Subcutaneous abdominal adipose tissue (tissue), 5 donors: Measurements from ENCODE around the gene USP32.
"Not testable (repeated sequence)": the region's sequence is repeated elsewhere in the genome, so short reads cannot be mapped to it uniquely, and the experiment has no call there.

Experiments
- H3K27ac ChIP-seq: one replicate; pipeline ENCODE4 v1.7.0; 2013; ENCODE audit warnings: low read depth, mild to moderate bottlenecking, inconsistent platforms, low read length, moderate library complexity
- H3K27me3 ChIP-seq, 5 donors: one replicate each; pipeline ENCODE4 v1.7.0; 2013; ENCODE audit warnings: low read length in 5 of 5, inconsistent platforms in 1 of 5; ENCODE audit not compliant: control insufficient read depth in 5 of 5, insufficient read depth in 4 of 5
- H3K36me3 ChIP-seq, 5 donors: one replicate each; pipeline ENCODE4 v1.7.0; 2013; ENCODE audit warnings: low read length in 5 of 5; ENCODE audit not compliant: control insufficient read depth in 5 of 5, insufficient read depth in 5 of 5
- H3K4me1 ChIP-seq, 5 donors: one replicate each; pipeline ENCODE4 v1.7.0; 2013; ENCODE audit warnings: low read length in 5 of 5, mild to moderate bottlenecking in 3 of 5, moderate library complexity in 1 of 5; ENCODE audit not compliant: control insufficient read depth in 5 of 5, insufficient read depth in 5 of 5
- H3K4me3 ChIP-seq, 5 donors: one replicate each; pipeline ENCODE4 v1.7.0; 2013; ENCODE audit warnings: low read length in 5 of 5, low read depth in 1 of 5
- H3K9ac ChIP-seq, 5 donors: one replicate each; pipeline ENCODE4 v1.7.0; 2013; ENCODE audit warnings: low read length in 5 of 5, mild to moderate bottlenecking in 4 of 5, moderate library complexity in 3 of 5
- H3K9me3 ChIP-seq, 5 donors: one replicate each; pipeline ENCODE4 v1.7.0; 2013; ENCODE audit warnings: low read length in 5 of 5; ENCODE audit not compliant: control insufficient read depth in 5 of 5
- donor health status: healthy.
- donor health status: healthy.
- donor health status: healthy.
- donor health status: healthy.
- donor health status: healthy.

The USP32 gene

DNA sequence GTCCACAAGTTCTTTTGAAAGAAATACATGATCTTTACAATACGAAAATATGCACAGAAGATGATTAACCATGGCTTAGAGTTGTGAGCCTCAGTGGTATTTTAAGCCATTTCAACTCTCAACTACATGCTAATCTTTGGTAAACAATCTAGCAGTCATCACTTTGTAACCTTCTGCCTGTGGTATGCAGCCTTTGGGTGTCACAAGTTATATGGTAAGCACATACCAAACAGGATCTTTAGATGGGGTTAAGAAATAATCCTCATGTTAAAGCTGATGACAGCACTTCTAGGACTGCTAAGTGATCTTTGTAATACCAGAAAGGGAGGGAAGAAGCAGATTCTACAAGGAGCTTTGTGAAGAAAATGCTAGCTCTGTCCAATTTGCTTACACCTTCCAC, 167.9 kb downstream of the USP32 start:
- Histone ChIP-seq H3K9me3 (no peaks in the 10 kb centered on the region), H3K27me3 (no peaks in the 10 kb centered on the region), H3K9ac (no peak overlapping the region), H3K36me3 (peaks cover 24 to 42% (median 27%) of the 10 kb centered on the region in 5 donors), H3K27ac (no peak overlapping the region), H3K4me1 (no peaks in the 10 kb centered on the region), H3K4me3 (no peak overlapping the region)

DNA sequence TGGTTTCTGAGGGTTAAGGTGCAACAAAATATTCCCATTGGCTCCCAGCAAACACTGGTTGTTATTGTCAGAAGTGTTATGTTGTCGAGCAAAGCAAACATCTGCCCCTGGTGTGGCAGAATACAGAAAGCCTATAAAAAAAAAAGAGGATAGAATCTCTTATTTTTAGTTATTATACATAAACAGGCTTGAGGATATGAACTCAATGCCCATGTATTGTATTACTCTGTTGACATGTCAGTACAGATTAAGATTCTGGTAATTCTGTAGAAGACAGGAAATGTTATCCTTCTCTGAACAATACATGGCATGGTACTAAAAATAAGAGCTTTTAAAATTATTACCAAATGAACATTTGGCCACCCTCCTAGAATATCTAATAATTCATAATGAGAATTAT, 168.5 kb downstream of the USP32 start:
- peaks cover 24 to 42% (median 30%) of the 10 kb centered on the region in 5 donors for H3K36me3 ChIP-seq

DNA sequence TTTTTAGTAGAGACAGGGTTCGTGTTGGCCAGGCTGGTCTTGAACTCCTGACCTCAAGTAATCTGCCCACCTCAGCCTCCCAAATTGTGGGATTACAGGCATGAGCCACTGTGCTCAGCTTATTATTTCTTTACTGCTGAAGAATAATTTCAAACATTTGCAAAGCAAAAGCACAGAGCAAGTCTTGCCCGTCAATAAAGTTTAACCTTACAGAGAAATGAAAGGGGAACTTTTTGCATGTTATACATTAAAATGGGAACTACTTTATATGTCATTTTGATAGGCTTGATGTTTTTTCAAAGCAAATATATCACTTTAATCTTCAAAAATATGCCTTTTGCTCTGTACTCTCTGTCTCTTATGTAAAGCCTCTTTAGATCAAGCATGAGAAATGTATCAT, 173.2 kb downstream of the USP32 start:
- not testable (repeated sequence) for H3K27ac ChIP-seq, H3K9ac ChIP-seq, H3K4me1 ChIP-seq, H3K4me3 ChIP-seq, H3K27me3 ChIP-seq, H3K9me3 ChIP-seq
- peaks cover 11 to 20% (median 15%) of the 10 kb centered on the region in 5 donors for H3K36me3 ChIP-seq

More for the DNA sequence above, 168.5 kb downstream of the USP32 start:
- no peak overlapping the region for H3K27ac ChIP-seq
- H3K27me3 ChIP-seq = no peaks in the 10 kb centered on the region
- no peak overlapping the region for H3K4me3 ChIP-seq
- no peaks in the 10 kb centered on the region for H3K9me3 ChIP-seq
- no peaks in the 10 kb centered on the region for H3K4me1 ChIP-seq
- H3K9ac ChIP-seq = no peak overlapping the region

DNA sequence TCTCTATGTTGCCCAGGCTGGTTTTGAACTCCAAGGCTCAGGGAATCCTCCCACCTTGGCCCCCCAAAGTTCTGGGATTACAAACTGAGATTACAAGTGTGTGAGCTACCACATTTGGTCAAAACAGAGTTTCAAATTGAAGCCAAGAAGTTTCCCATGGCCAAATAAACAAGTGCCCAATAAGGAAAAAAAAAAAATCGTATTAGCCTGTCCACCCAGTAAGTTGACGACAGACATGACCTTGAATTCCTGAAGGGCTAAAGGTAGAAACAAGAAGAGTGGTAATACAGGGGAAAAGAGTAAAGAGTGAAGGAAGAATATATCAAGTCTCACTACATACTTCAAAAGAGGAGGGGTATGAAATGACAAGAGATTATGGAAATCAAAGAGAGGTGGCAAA, 176.0 kb downstream of the USP32 start:
- not testable (repeated sequence) for H3K9ac ChIP-seq, H3K27me3 ChIP-seq, H3K9me3 ChIP-seq, H3K27ac ChIP-seq, H3K4me1 ChIP-seq, H3K36me3 ChIP-seq, H3K4me3 ChIP-seq

DNA sequence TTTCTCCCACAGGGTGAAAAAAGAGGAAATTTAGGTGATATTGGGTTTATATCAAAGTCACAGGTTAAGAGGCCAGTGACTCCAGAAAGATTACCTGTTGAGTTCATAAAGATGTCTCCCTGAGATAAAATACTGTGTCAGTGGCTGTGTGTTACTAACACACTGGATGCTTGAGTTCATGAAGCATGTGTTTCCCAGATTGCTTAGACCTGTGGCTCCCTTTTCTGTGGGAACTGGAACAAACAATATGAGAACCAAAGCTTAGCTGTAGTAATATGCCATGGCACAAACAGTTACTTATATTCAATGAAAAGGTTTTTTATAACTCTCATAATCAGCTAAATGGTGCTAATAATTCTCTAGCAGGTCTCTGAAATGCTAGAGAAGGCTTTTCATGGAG, 180.7 kb downstream of the USP32 start:
- H3K4me1 ChIP-seq, H3K9ac ChIP-seq, H3K27ac ChIP-seq, H3K4me3 ChIP-seq, H3K36me3 ChIP-seq, H3K27me3 ChIP-seq, H3K9me3 ChIP-seq: not testable (repeated sequence)

DNA sequence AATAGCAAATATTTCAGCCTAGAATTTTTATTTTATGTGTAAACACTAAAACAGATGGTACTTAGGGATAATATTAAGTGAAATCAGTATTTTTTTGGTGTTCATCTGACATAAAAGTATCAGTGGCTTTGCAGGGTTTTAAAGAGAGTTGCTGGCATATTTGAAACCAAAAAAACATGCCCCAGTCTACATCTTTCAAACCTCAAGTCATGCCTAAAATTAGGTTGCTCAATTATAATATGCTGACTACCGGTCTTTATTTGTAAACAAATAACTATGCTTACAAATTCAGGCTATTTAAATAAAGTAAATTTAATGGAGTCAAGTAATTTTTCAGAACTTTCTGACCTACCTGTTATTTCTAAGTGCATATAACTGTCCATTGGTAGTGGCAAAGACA, 183.6 kb downstream of the USP32 start:
- not testable (repeated sequence) for H3K36me3 ChIP-seq, H3K27ac ChIP-seq, H3K9ac ChIP-seq, H3K4me3 ChIP-seq, H3K9me3 ChIP-seq, H3K27me3 ChIP-seq, H3K4me1 ChIP-seq

DNA sequence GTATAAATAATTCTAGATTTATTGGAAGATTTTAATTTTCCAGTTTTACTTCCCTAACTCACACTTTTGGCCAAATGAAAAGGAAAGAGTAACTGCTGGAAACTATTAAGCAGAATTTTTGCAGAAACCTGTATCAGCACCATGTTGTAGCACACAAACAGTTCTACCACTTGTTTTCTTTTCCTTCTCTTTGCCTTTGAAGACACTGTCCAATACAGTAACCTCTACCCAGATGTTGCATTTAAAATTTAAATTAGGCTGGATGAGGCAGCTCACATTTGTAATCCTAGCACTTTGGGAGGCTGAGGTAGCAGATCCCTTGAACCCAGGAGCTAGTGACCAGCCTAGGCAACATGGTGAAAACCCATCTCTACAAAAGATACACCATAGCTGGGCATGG, 186.2 kb downstream of the USP32 start:
- H3K4me3 ChIP-seq, H3K4me1 ChIP-seq, H3K27ac ChIP-seq, H3K9ac ChIP-seq, H3K9me3 ChIP-seq, H3K27me3 ChIP-seq, H3K36me3 ChIP-seq: not testable (repeated sequence)

DNA sequence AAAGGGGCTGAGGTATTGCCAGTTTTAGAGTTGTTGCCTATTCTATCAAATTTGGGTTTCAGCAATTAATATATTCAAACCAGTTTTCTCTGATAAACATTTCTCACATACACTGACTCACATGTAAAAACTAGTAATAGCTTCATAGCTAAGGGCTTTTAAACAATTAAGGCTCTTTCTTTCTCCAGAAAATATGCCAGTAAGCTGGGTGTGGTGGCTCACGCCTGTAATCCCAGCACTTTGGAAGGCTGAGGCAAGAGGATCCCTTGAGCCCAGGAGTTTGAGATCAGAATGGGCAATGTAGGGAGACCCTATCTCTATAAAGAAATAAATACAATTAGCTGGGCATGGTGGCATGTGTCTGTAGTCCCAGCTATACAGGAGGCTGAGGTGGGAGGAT, 193.3 kb downstream of the USP32 start:
- H3K9ac ChIP-seq, H3K9me3 ChIP-seq, H3K4me3 ChIP-seq, H3K27ac ChIP-seq, H3K27me3 ChIP-seq, H3K4me1 ChIP-seq: not testable (repeated sequence)
- H3K36me3 ChIP-seq = peaks cover 8 to 32% (median 17%) of the 10 kb centered on the region in 5 donors

DNA sequence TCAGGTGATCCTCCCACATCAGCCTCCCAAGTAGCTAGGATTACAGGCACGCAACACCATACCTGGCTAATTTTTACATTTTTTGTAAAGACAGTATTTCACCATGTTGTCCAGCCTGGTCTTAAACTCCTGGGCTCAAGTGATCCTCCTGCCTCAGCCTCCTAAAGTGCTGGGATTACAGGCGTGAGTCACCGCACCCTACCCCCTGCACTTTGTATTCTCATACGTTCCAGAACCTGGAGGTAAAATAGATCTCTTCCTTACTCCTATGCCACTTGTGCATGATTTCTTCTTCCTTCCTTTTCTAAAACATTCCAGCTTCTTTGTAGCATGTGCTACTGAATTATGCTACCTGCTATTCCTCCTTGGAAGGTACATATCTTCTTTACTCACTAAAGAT, 197.8 kb downstream of the USP32 start:
- not testable (repeated sequence) for H3K27me3 ChIP-seq, H3K9ac ChIP-seq, H3K27ac ChIP-seq, H3K4me1 ChIP-seq, H3K9me3 ChIP-seq, H3K4me3 ChIP-seq
- H3K36me3 ChIP-seq = peaks cover 21 to 69% (median 43%) of the 10 kb centered on the region in 5 donors

DNA sequence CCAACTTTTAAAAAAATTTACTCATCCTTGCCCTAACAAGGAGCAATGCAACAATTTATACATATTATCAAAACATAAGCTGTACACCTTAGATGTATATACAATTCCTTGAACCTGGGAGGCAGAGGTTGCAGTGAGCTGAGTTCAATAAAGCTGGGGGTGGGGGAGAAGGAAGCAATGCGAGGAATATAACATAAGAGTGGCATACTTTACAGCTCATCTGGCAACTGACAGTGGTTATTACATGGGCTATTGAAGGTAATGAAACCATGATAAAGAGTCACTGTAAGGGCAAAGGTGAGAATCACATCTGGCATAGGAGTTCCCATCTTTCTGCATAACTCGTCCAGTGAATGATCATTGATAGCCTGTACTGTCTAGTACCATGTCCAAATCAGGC, 198.5 kb downstream of the USP32 start:
- no peak overlapping the region for H3K27ac ChIP-seq
- H3K27me3 ChIP-seq = no peaks in the 10 kb centered on the region
- H3K4me1 ChIP-seq = no peaks in the 10 kb centered on the region
- H3K4me3 ChIP-seq = no peak overlapping the region
- H3K36me3 ChIP-seq = peaks cover 21 to 73% (median 45%) of the 10 kb centered on the region in 5 donors
- no peak overlapping the region for H3K9ac ChIP-seq
- no peaks in the 10 kb centered on the region for H3K9me3 ChIP-seq

DNA sequence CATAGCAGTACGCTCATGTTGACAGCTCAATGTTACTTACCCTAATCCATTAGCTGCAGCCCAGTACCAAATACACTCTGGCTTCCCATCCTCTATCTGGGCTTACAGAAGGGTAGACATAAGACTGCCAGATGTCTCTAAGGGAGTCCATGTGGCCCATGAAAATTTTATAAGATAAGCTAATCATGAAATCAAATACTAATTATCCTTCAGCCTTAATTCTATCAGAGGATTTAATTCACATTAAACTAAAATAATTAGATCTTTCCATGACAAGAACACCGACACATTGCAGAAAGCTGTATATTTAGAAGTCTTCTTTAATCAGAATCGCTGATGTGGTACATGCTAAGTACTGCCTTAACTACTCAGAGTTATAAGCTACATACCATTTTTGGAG, 198.9 kb downstream of the USP32 start:
- H3K4me1 ChIP-seq, H3K9me3 ChIP-seq, H3K27ac ChIP-seq, H3K9ac ChIP-seq, H3K4me3 ChIP-seq, H3K27me3 ChIP-seq: not testable (repeated sequence)
- peaks cover 21 to 68% (median 41%) of the 10 kb centered on the region in 5 donors for H3K36me3 ChIP-seq
